Measurements from ENCODE around the gene NCKAP5L. TPM values are rescaled to one million over a fixed set of nuclear protein-coding genes. Genes with fewer than 3 reads are reported as not detected.
"Not testable (repeated sequence)": the region's sequence is repeated elsewhere in the genome, so short reads cannot be mapped to it uniquely, and the experiment has no call there.

Gene NCKAP5L
- total RNA-seq, 4 donors from 2014 or later, result 36.1 to 70.2 (median 44.7) TPM

DNA sequence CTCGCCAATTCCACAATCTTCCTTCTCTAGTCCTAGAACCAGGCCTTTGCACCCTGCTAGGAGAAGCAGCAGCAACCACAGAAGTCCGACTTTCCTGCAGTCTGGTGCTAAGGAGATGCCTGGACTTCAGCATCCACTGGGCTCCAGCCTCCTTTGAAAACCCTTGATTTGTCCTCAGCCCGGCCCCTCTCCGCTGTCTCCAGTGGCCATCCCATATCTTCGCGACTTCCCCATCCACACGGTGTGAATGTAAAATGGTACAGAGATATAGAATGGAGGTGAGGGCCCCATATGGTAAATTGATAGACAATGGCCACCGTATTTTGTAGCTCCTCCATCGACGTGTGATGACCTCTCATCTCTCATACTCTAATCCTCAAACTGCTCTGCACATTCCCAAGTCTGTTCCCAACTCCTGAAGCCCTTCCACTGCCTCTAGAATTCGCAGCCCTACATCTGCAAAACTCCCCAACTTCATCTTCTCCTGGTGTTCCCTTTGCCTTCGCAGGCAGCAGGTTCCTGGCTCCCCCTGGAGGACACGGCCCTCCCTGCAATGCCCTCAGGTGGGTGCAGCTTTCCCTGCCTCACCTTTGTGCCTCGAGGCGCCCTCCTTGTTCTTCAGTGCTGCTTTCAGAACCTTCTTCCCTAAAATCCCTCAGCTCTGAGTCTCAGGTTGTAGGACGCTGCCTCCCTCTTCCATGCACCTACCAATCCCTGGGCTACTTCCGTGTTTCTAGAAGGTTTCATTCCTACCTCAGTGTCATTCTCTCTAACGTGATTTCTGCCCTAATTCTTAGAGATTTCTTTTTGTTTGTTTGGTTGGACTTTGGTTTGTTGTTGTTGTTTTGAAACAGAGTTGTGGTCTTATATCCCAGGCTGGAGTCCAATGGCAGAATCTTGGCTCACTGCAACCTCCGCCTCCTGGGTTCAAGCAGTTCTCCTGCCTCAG lies 50.1 kb downstream of the NCKAP5L start:
- DNase-seq (ENCODE audit: low spot score in 2 of 2), result no peak

DNA sequence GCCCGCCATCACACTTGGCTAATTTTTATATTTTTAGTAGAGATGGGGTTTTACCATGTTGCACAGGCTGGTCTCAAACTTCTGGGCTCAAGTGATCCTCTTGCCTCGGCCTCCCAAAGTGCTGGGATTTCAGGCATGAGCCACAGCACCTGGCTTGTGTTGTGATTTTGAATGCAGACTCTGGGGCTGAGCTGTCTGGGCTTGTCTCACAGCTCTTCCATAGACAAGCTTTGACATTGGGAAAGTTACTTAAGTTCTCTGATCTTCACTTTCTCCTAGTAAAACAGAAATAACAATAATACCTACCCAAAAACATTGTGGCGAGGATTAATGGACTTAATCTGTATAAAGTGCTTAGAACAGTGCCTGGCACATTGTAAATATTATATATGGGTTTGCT lies 50.9 kb downstream of the NCKAP5L start:
- peaks cover 0 to 11% (median 0%) of the 10 kb centered on the region in 4 donors for H3K4me1 ChIP-seq
- H3K27ac ChIP-seq, result no peak overlapping the region
- TF ChIP-seq, protein P1, sequence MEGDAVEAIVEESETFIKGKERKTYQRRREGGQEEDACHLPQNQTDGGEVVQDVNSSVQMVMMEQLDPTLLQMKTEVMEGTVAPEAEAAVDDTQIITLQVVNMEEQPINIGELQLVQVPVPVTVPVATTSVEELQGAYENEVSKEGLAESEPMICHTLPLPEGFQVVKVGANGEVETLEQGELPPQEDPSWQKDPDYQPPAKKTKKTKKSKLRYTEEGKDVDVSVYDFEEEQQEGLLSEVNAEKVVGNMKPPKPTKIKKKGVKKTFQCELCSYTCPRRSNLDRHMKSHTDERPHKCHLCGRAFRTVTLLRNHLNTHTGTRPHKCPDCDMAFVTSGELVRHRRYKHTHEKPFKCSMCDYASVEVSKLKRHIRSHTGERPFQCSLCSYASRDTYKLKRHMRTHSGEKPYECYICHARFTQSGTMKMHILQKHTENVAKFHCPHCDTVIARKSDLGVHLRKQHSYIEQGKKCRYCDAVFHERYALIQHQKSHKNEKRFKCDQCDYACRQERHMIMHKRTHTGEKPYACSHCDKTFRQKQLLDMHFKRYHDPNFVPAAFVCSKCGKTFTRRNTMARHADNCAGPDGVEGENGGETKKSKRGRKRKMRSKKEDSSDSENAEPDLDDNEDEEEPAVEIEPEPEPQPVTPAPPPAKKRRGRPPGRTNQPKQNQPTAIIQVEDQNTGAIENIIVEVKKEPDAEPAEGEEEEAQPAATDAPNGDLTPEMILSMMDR (IDR thresholded peaks at IDR 0.05), result no peak
- TF ChIP-seq POLR2A (IDR thresholded peaks at IDR 0.05) (no peak), EP300 (IDR thresholded peaks at IDR 0.05) (no peak)
- no peaks in the 10 kb centered on the region for H3K36me3 ChIP-seq
- no peak for DNase-seq (ENCODE audit: low spot score in 2 of 2)
- H3K4me3 ChIP-seq, result no peak overlapping the region
- no peaks in the 10 kb centered on the region for H3K9me3 ChIP-seq
- no peaks in the 10 kb centered on the region for H3K27me3 ChIP-seq
- 95% methylated on average over 3 of the region's 3 CpGs for WGBS, 2 donors

More for the DNA sequence above, 50.1 kb downstream of the NCKAP5L start:
- Histone ChIP-seq H3K27ac (no peak overlapping the region), H3K36me3 (no peaks in the 10 kb centered on the region), H3K4me1 (peaks cover 0 to 11% (median 0%) of the 10 kb centered on the region in 4 donors), H3K27me3 (no peaks in the 10 kb centered on the region), H3K4me3 (no peak overlapping the region), H3K9me3 (no peaks in the 10 kb centered on the region)
- WGBS, 2 donors, result 50 to 57% methylated on average over 19 of the region's 19 CpGs
- TF ChIP-seq EP300 (IDR thresholded peaks at IDR 0.05), result no peak
- TF ChIP-seq, protein P1 (IDR thresholded peaks at IDR 0.05), result peak; percentile 50 to 77 (median 58)
- no peak for TF ChIP-seq POLR2A (IDR thresholded peaks at IDR 0.05)

DNA sequence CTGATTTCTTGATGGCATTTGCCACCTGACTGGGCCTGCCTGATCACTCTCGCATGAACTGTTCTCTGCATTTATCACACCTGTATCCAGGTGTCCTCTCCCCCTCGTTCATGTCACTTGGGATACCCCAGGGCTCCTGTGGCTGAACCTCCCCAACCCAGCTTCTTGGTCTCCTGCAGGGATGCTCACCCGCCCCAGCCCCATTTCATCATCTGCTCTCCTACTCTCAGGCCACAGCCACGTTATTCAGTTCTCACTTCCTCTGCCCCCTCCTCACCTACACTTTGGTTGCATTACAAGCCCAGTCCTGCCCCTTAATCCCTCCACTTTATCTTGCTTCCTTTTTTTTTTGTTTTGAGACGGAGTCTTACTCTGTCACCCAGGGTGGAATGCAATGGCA lies 51.4 kb downstream of the NCKAP5L start:
- no peaks in the 10 kb centered on the region for H3K27me3 ChIP-seq
- TF ChIP-seq EP300 (IDR thresholded peaks at IDR 0.05), result no peak
- no peak for TF ChIP-seq POLR2A (IDR thresholded peaks at IDR 0.05)
- TF ChIP-seq, protein P1 (IDR thresholded peaks at IDR 0.05), result no peak
- no peaks in the 10 kb centered on the region for H3K36me3 ChIP-seq
- 68 to 78% methylated on average over 5 of the region's 5 CpGs for WGBS, 2 donors
- no peak overlapping the region for H3K4me3 ChIP-seq
- H3K4me1 ChIP-seq, result peaks cover 0 to 11% (median 0%) of the 10 kb centered on the region in 4 donors
- no peaks in the 10 kb centered on the region for H3K9me3 ChIP-seq
- no peak overlapping the region for H3K27ac ChIP-seq
- DNase-seq (ENCODE audit: low spot score in 2 of 2), result no peak

DNA sequence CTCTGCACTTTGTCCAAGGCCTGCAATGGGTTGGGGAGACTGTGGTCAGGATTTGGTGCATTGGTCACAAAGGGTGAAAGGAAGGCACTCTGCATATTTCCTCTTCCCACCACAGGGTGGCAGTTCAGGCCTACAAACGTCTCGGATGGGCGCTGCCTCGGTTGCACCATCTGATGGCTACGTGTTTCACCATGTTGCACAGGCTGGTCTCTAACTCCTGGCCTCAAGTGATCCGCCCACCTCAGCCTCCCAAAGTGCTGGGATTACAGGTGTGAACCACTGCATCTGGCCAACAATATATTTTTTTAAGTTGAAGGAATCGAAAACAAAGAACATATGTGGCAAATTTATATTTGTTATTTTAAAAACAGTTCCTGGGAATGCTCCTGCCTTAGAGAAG lies 51.8 kb downstream of the NCKAP5L start:
- Histone ChIP-seq H3K27me3 (no peaks in the 10 kb centered on the region), H3K4me3 (no peak overlapping the region), H3K27ac (no peak overlapping the region), H3K4me1 (peaks cover 0 to 11% (median 0%) of the 10 kb centered on the region in 4 donors), H3K9me3 (no peaks in the 10 kb centered on the region), H3K36me3 (no peaks in the 10 kb centered on the region)
- DNase-seq (ENCODE audit: low spot score in 2 of 2), result peak; percentile 46 to 66
- 6 to 10% methylated on average over 7 of the region's 7 CpGs for WGBS, 2 donors
- peak in 1 of 2 donors; percentile 38 for TF ChIP-seq EP300 (IDR thresholded peaks at IDR 0.05)
- no peak for TF ChIP-seq POLR2A (IDR thresholded peaks at IDR 0.05)
- TF ChIP-seq, protein P1 (IDR thresholded peaks at IDR 0.05), result peak; percentile 69 to 92 (median 80)

DNA sequence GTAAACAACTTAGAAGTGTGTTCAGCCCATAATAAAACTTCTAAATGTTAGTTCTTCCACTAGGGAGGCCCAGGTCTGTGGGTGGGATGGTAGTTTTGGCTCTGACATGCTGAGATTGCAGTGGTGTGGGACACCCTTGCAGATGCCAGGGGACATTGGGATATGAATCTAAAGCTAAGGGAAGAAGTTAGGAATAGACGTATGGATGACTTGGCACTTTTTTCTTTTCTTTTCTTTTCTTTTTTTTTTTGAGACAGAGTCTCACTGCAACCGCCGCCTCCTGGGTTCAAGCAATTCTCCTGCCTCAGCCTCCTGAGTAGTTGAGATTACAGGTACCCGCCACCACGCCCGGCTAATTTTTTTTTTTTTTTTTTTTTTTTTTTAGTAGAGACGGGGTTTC lies 55.1 kb downstream of the NCKAP5L start:
- not testable (repeated sequence) for H3K4me3 ChIP-seq; DNase-seq (ENCODE audit: low spot score in 2 of 2); H3K27me3 ChIP-seq; H3K36me3 ChIP-seq; H3K9me3 ChIP-seq; H3K27ac ChIP-seq
- peaks cover 0 to 10% (median 0%) of the 10 kb centered on the region in 4 donors for H3K4me1 ChIP-seq
- 80 to 84% methylated on average over 7 of the region's 7 CpGs for WGBS, 2 donors

Data from tibial nerve (tissue), 4 donors.